SK-N-SH treated with all-trans-retinoic acid at 6 μM for 48 hours (cell line): ENCODE data around the gene GRK5.

Experiments
- ATAC-seq: fragments of 200-7000 bp; cut with Tn5 transposase; 3 replicates; pipeline ENCODE4 v1.9.1; 2020; ENCODE audit warnings: mild to moderate bottlenecking, moderate library complexity
- ARNTL ChIP-seq: fragments of 450-650 bp; formaldehyde crosslinking; IDR thresholded peaks from 2 replicates; pipeline ENCODE4 v1.5.0; 2020; ENCODE audit warnings: low read depth, mild to moderate bottlenecking, moderate library complexity, borderline replicate concordance
- BACH2 ChIP-seq: fragments of 250-450 bp; sonication (Bioruptor Pico); IDR thresholded peaks from 2 replicates; pipeline ENCODE4 v1.9.0; 2021; ENCODE audit warnings: mild to moderate bottlenecking, borderline replicate concordance
- CSDC2 ChIP-seq: fragments of 250-450 bp; sonication (Bioruptor Pico); IDR thresholded peaks from 2 replicates; pipeline ENCODE4 v1.5.0; 2020; ENCODE audit warnings: mild to moderate bottlenecking, moderate library complexity
- GLIS3 ChIP-seq: fragments of 250-450 bp; sonication (Bioruptor Pico); IDR thresholded peaks from 2 replicates; pipeline ENCODE4 v1.5.0; 2020; ENCODE audit warnings: mild to moderate bottlenecking, moderate library complexity
- ISL1 ChIP-seq: fragments of 250-450 bp; sonication (Bioruptor Pico); IDR thresholded peaks from 2 replicates; pipeline ENCODE4 v2.1.2; 2022; ENCODE audit warnings: mild to moderate bottlenecking, moderate library complexity
- RARB ChIP-seq: fragments of 250-450 bp; sonication (Bioruptor Pico); IDR thresholded peaks from 2 replicates; pipeline ENCODE4 v1.8.0; 2021; ENCODE audit warnings: mild to moderate bottlenecking, moderate library complexity
- SNAI2 ChIP-seq: fragments of 250-450 bp; sonication (Bioruptor Pico); IDR thresholded peaks from 2 replicates; pipeline ENCODE4 v1.5.0; 2020; ENCODE audit warnings: mild to moderate bottlenecking, moderate library complexity
- TCF4 ChIP-seq: fragments of 250-450 bp; sonication (Bioruptor Pico); IDR thresholded peaks from 2 replicates; pipeline ENCODE4 v1.8.0; 2021; ENCODE audit warnings: mild to moderate bottlenecking, moderate library complexity, borderline replicate concordance
- TOX ChIP-seq: fragments of 250-450 bp; sonication (Bioruptor Pico); IDR thresholded peaks from 2 replicates; pipeline ENCODE4 v1.8.0; 2021; ENCODE audit warnings: mild to moderate bottlenecking, moderate library complexity, borderline replicate concordance
- ZC3H10 ChIP-seq: fragments of 250-450 bp; sonication (Bioruptor Pico); IDR thresholded peaks from 2 replicates; pipeline ENCODE4 v1.5.1; 2021; ENCODE audit warnings: mild to moderate bottlenecking, moderate library complexity
- ZFP3 ChIP-seq: fragments of 250-450 bp; sonication (Bioruptor Pico); IDR thresholded peaks from 2 replicates; pipeline ENCODE4 v1.5.0; 2020; ENCODE audit warnings: mild to moderate bottlenecking, moderate library complexity
- ZFP30 ChIP-seq: fragments of 450-650 bp; formaldehyde crosslinking; IDR thresholded peaks from 2 replicates; pipeline ENCODE4 v1.5.0; 2022; ENCODE audit warnings: mild to moderate bottlenecking, moderate library complexity
- ZNF565 ChIP-seq: fragments of 450-650 bp; formaldehyde crosslinking; conservative IDR thresholded peaks from 2 replicates; pipeline ENCODE4 v1.5.0; 2020; ENCODE audit warnings: low read depth, mild to moderate bottlenecking, moderate library complexity
- ZNF70 ChIP-seq: fragments of 450-650 bp; formaldehyde crosslinking; IDR thresholded peaks from 2 replicates; pipeline ENCODE4 v1.5.0; 2020; ENCODE audit warnings: mild to moderate bottlenecking, moderate library complexity
- ZNF8 ChIP-seq: fragments of 450-650 bp; formaldehyde crosslinking; IDR thresholded peaks from 2 replicates; pipeline ENCODE4 v1.5.0; 2020; ENCODE audit warnings: mild to moderate bottlenecking, moderate library complexity
- TF ChIP-seq, protein P1 (sequence below): fragments of 250-450 bp; sonication (Bioruptor Pico); IDR thresholded peaks from 2 replicates; pipeline ENCODE4 v1.5.0; 2020; ENCODE audit warnings: mild to moderate bottlenecking, moderate library complexity
- TF ChIP-seq, protein P2 (sequence below): fragments of 250-450 bp; sonication (Bioruptor Pico); IDR thresholded peaks from 2 replicates; pipeline ENCODE4 v1.8.0; 2020; ENCODE audit warnings: mild to moderate bottlenecking, moderate library complexity, borderline replicate concordance
- TF ChIP-seq, protein P3 (sequence below): fragments of 250-450 bp; sonication (Bioruptor Pico); IDR thresholded peaks from 2 replicates; pipeline ENCODE4 v1.5.1; 2021; ENCODE audit warnings: mild to moderate bottlenecking, moderate library complexity
- TF ChIP-seq, protein P4 (sequence below): fragments of 250-450 bp; sonication (Bioruptor Pico); IDR thresholded peaks from 2 replicates; pipeline ENCODE4 v1.5.1; 2020; ENCODE audit warnings: low read depth, mild to moderate bottlenecking, moderate library complexity

GRK5 gene

DNA sequence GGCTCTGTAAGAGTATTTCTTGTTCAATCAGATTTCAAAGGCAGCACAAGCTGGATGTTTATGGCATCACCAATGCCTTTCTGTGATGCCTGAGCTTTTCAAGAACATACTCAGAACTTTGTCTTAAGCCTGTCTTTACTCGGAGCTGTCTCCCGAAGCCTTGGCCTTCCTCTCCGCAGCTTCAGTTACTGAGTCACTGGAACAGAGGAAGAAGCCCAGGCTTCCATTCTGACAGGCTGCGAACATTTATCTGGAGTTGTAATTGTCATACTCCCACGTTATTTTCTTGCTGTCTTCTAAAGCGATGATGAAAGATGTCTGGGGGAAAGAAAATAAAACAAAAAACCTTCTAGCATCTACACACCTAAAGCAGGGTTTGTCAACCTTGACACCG, 43.9 kb downstream of the GRK5 start:
- no peak for TF ChIP-seq GLIS3 (CRISPR knock-in tag)
- TF ChIP-seq ZNF565 (CRISPR knock-in tag): no peak
- TF ChIP-seq, protein P1, sequence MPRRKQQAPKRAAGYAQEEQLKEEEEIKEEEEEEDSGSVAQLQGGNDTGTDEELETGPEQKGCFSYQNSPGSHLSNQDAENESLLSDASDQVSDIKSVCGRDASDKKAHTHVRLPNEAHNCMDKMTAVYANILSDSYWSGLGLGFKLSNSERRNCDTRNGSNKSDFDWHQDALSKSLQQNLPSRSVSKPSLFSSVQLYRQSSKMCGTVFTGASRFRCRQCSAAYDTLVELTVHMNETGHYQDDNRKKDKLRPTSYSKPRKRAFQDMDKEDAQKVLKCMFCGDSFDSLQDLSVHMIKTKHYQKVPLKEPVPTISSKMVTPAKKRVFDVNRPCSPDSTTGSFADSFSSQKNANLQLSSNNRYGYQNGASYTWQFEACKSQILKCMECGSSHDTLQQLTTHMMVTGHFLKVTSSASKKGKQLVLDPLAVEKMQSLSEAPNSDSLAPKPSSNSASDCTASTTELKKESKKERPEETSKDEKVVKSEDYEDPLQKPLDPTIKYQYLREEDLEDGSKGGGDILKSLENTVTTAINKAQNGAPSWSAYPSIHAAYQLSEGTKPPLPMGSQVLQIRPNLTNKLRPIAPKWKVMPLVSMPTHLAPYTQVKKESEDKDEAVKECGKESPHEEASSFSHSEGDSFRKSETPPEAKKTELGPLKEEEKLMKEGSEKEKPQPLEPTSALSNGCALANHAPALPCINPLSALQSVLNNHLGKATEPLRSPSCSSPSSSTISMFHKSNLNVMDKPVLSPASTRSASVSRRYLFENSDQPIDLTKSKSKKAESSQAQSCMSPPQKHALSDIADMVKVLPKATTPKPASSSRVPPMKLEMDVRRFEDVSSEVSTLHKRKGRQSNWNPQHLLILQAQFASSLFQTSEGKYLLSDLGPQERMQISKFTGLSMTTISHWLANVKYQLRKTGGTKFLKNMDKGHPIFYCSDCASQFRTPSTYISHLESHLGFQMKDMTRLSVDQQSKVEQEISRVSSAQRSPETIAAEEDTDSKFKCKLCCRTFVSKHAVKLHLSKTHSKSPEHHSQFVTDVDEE (CRISPR knock-in tag): no peak
- TF ChIP-seq CSDC2 (CRISPR knock-in tag): 0 out of 2 replicates have a peak, but pooled peaks have one; percentile 59
- 0 out of 2 replicates have a peak, but pooled peaks have one; percentile 12 for TF ChIP-seq TOX (CRISPR knock-in tag)
- peak; percentile 75 for TF ChIP-seq ISL1
- TF ChIP-seq, protein P2, sequence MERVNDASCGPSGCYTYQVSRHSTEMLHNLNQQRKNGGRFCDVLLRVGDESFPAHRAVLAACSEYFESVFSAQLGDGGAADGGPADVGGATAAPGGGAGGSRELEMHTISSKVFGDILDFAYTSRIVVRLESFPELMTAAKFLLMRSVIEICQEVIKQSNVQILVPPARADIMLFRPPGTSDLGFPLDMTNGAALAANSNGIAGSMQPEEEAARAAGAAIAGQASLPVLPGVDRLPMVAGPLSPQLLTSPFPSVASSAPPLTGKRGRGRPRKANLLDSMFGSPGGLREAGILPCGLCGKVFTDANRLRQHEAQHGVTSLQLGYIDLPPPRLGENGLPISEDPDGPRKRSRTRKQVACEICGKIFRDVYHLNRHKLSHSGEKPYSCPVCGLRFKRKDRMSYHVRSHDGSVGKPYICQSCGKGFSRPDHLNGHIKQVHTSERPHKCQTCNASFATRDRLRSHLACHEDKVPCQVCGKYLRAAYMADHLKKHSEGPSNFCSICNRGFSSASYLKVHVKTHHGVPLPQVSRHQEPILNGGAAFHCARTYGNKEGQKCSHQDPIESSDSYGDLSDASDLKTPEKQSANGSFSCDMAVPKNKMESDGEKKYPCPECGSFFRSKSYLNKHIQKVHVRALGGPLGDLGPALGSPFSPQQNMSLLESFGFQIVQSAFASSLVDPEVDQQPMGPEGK: no peak
- TF ChIP-seq SNAI2 (CRISPR knock-in tag): peak; percentile 84
- ATAC-seq: peak; percentile 64

DNA sequence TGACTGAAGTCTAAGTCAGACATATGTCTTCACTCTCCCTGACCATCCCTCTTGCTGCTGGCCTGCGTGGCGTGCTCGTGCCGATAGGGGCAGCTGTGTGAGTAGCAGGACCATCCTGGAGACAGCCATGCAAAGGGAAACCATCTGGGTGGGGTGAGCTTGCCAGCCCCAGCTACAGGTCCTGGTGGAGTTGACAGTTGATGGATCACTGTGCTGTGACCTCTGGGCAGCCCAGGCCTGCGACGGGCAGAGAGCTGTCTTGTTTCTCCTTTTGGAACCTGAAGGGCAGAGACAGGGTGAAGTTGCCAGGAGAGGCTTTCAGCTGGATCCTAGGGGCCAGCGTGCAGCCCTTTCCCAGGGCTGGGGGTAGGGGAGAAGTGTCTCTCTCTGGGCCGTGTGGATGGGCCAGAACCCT, 44.7 kb downstream of the GRK5 start:
- TF ChIP-seq BACH2 (CRISPR knock-in tag) (no peak), ZFP3 (no peak), ZNF565 (CRISPR knock-in tag) (no peak), ZNF8 (CRISPR knock-in tag) (no peak), RARB (CRISPR knock-in tag) (no peak), ZFP30 (no peak)
- ATAC-seq: peak; percentile 9

DNA sequence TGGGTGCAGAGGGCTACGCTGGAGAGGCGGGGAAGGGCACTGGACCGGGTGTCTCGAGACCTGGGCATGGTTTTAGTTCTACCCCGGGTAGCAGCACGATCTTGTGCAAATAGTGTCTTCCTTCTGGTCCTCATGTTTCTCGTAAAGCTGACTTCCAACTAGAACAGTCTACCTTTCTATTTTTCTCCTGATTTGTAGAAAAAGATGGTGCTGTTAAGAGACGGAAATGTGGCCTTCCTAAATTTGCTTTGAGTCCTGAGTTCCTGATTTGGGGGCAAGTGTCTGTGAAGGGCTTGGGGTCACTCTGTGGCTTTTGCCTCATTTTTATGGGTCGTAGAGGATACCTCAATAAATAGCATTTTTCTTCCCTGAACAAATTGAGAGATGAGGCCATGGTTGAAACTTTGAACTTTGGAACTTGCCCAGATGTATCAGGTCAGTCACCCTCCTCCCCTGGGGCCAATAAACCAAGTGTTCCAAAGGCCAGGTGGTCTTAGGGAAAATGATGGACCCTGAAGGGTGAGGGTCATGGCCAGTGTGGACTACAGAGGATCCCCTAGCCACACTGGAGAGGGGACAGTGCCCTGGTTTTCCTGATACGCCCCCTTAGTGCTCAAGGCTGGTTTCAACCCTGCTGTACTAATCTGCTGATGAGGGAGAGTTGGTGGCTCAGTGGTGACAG, 45.2 kb downstream of the GRK5 start:
- TF ChIP-seq TCF4 (CRISPR knock-in tag) (no peak), CSDC2 (CRISPR knock-in tag) (no peak), GLIS3 (CRISPR knock-in tag) (no peak), ZC3H10 (CRISPR knock-in tag) (no peak), ZFP30 (no peak), BACH2 (CRISPR knock-in tag) (no peak), ISL1 (no peak)
- TF ChIP-seq, protein P3, sequence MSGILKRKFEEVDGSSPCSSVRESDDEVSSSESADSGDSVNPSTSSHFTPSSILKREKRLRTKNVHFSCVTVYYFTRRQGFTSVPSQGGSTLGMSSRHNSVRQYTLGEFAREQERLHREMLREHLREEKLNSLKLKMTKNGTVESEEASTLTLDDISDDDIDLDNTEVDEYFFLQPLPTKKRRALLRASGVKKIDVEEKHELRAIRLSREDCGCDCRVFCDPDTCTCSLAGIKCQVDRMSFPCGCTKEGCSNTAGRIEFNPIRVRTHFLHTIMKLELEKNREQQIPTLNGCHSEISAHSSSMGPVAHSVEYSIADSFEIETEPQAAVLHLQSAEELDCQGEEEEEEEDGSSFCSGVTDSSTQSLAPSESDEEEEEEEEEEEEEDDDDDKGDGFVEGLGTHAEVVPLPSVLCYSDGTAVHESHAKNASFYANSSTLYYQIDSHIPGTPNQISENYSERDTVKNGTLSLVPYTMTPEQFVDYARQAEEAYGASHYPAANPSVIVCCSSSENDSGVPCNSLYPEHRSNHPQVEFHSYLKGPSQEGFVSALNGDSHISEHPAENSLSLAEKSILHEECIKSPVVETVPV (CRISPR knock-in tag): no peak
- TF ChIP-seq, protein P4, sequence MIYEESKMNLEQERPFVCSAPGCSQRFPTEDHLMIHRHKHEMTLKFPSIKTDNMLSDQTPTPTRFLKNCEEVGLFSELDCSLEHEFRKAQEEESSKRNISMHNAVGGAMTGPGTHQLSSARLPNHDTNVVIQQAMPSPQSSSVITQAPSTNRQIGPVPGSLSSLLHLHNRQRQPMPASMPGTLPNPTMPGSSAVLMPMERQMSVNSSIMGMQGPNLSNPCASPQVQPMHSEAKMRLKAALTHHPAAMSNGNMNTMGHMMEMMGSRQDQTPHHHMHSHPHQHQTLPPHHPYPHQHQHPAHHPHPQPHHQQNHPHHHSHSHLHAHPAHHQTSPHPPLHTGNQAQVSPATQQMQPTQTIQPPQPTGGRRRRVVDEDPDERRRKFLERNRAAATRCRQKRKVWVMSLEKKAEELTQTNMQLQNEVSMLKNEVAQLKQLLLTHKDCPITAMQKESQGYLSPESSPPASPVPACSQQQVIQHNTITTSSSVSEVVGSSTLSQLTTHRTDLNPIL (CRISPR knock-in tag): no peak
- ATAC-seq: no peak

DNA sequence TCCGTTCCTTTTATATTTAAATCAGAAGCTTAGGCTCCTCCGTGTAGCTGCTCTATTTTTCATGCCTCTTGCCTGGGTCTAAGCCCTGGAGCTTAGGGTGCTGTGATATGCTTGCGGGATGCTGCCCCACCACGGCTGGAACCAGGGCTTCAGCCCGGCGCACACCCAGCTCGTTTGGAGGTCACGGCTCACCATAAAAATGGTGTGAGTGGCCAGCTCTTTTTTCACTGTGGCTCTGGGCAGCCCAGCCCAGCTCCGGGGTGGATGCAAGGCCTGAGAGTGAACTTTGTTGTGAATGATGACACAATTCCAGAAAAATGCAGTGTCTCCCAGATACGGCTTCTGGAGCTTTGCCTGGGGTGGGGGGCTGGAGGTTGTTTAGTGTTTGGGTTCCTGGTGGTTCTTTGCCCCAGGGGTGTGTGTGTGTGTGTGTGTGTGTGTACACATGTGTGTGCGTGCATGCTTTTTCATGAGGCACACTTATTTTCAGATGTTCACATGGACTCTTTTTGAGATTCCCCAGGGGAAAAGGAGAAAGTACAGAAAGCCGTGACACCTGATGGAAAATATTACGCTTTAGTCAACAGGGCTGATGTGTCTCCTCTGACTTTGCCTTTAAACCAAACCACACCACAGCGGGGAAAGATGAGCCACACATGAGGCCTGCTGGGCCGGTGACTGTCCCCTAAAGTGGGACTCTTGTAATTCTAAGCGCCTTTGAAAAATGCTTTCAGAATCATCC, 46.2 kb downstream of the GRK5 start:
- peak; percentile 76 for ATAC-seq
- TF ChIP-seq ISL1: 0 out of 2 replicates have a peak, but pooled peaks have one; percentile 19
- no peak for TF ChIP-seq TOX (CRISPR knock-in tag)
- TF ChIP-seq ARNTL (CRISPR knock-in tag): no peak
- TF ChIP-seq, protein P2: peak; percentile 89; the same call in 1 of the 2 replicates
- TF ChIP-seq, protein P4 (CRISPR knock-in tag): peak; percentile 40; the same call in 1 of the 2 replicates
- no peak for TF ChIP-seq BACH2 (CRISPR knock-in tag)
- peak; percentile 43; the same call in 1 of the 2 replicates for TF ChIP-seq ZFP3
- no peak for TF ChIP-seq ZNF70 (CRISPR knock-in tag)
- TF ChIP-seq CSDC2 (CRISPR knock-in tag): 0 out of 2 replicates have a peak, but pooled peaks have one; percentile 18
